HG03108 (cell line): ENCODE results near the gene CELF3.

ENCODE experiments used
- ATAC-seq: cut with Tn5 transposase; IDR thresholded peaks from one replicate; pipeline ENCODE4 v1.9.1; 2021; ENCODE audit warnings: moderate library complexity; ENCODE audit not compliant: unreplicated experiment

CELF3 gene

DNA sequence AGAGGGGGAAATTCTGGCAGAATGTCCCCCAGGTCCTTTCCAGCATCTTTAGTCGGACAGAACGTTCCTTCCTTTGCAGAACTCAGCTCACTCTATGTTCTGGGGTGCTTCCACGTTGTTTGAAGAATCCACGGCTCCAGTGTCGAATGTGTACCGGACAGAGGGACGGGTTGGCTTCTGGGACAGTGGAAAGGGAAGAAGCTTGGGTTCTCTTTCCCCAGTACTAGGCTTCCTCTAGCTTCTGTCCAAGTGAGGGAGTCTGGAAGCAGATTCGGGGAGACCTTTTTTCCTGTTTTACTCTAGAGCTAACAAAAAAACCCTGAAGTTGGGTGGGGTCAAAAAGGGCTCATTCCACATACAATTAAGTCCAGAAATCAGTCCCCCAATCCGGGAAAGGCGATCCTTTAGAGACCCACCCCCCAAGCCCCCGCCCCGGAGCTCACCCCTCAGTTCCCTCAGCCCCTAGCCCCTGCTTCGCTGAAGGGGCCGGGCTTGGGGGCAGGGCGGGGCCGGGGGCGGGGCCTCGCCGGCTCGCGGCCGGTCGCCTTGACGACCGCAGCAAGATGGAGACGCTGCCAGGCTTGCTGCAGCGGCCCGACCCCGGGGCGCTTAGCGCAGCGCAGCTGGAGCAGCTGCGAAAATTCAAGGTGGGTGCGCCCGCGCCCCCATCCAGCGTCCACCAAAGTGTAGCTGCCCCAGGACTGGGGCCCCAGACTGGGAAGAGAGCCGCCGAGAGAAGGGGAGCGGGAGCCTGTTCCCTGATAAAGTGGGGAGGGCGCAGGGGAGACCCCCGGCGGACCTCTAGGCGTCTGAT lies 4.6 kb upstream of the CELF3 start, which contains the start of gene RIIAD1:
RIIAD1 (plus strand) TSS at position 549 of the 814 bp plus-strand sequence; CDS start at position 564, 15 bp downstream.
- ATAC-seq: peak; percentile 60

DNA sequence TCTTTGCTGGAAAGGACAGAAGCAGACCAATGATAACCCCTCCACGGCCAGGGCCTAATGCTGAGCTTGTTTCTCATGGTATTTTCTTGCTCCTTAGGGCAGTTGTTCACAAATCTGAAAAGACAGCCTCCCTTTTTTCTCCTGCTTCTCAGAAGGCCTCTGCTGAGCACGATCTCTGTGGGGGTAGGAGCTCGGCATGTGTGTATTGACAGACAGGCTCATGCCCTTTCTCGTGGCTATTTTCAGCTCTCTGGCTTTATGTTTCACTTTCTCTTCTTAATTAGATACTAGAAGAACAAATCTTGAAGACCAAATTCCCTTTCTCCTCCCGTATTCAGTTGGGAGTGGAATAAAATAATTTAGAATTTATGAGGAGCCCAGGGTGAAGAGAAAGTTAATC lies 4.0 kb upstream of the CELF3 start:
- ATAC-seq: no peak

- no peak for ATAC-seq
Measured at GRCh38 chr1:151720125-151720524, 3.5 kb upstream of the CELF3 start.

- no peak for ATAC-seq
Measured at GRCh38 chr1:151718666-151719065, 2.1 kb upstream of the CELF3 start.

DNA sequence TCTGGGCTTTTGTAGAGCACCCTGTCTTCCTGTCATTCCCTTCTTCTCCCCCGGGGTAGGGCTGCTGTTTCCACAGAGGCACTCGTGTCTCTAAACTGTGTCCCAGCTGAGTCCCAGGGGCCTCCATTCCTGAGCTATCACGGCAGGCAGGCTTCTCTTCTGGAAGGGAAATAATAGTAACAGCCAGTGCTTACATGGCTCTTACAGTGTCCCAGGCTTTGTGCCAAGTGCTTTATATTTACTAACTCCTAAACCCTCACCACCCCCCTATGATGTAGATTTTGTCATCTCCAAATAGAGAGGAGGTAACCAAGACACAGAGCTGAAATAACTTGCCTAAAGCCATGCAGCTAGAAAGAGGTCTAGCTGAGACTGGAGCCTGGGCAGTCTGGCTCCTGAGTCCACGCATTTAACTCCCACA lies 1.4 kb upstream of the CELF3 start:
- ATAC-seq: no peak

- ATAC-seq: no peak
Measured at GRCh38 chr1:151716405-151716762, 219 bp downstream of the CELF3 start.

DNA sequence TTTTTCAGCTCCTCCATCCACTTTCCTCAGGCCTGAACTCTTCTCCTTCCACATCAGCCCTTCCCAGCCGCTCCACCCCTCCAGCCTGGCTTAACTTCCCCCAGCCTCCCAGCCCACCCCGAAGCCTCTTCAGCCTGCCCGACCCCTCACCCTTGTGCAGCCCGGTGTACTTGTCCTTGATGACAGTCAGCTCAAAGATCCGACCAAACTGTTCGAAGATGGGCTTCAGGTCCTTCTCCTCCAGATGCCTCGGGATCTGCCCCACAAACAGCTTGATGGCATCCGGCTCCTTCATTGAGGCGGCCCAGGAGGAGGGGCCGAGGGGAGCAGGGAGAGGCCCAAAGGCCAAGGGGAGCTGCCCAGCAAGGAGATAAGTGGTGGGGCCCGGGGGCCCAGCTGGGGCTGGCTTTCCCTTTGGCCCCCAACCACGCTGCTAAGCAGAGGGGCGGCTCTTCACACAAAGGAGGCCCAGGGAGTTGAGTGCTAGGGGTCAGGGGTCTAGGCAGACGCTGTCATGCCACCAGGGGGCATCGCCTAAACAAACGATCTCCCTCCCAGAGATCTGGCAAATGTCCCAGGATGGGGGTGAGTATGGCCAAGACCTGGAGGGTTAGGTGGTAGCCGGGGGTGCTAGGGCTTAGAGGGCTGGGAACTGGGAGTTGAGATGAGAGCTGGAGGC lies 738 bp downstream of the CELF3 start:
- ATAC-seq: no peak

GRCh38 chr1:151714820-151715725 lies 1.5 kb downstream of the CELF3 start:
- ATAC-seq: no peak

DNA sequence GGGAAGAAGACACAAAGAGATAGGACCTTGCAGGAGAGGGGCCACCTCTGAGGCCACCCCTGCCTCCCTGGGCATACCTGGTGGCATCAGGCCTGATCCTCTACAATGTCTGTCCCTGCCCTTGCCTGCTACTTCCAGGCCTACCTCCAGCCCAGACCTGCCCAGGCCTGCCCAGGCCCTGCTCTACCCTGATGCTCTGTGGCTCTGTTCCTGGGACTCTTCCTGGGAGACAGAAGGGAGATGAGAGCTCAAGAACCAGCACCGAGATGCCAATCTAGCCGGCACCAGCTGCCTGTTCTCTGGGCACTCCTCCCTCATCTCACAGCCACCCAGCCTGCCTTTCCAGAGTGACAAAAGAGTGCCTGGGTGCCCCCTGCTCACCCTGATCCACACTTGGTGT lies 2.7 kb downstream of the CELF3 start:
- no peak for ATAC-seq

GRCh38 chr1:151713044-151713443 lies 3.6 kb downstream of the CELF3 start:
- no peak for ATAC-seq

DNA sequence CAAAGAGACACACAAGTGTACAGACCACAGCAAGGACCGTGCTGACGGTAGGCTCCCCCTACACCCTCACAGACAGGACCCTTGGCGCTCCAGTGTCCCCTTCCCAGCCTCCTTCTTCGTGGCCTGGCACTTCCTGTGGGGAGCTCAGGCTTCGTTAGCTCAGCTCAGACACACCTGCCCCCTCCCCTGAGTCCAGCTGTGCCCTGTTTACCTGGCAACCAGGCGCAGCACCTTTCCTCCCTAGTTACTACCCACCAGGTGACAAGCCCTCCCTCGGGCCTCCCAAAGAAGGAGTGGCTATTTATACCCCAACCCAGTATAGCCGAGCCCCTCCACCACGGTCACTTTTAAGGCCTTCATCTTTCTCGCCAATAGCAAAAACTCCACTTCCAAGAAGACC lies 4.7 kb downstream of the CELF3 start:
- no peak for ATAC-seq

- no peak for ATAC-seq
Measured at GRCh38 chr1:151711044-151711800, 5.4 kb downstream of the CELF3 start.

GRCh38 chr1:151710187-151710840 lies 6.3 kb downstream of the CELF3 start:
- ATAC-seq: no peak

DNA sequence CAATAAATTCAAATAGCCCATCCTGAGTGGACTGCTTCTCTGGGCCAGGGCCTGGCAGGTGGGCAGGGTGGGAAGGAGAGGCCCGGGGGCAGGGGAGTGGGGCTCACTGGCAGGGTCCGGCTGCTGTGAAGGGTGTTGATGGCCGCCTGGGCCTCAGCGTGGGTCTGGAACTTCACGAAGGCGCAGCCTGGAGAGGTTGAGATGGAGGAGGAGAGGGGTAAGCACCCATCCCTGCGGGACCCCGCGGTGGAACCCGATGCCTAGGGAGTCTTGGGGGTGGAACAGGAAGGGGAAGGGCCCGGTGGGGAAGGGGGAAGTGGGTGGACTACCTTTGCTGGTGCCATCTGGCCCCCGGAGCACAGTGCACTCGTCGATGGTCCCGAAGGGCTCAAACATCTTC lies 7.7 kb downstream of the CELF3 start:
- no peak for ATAC-seq

GRCh38 chr1:151707541-151708065 lies 9.0 kb downstream of the CELF3 start:
- no peak for ATAC-seq

DNA sequence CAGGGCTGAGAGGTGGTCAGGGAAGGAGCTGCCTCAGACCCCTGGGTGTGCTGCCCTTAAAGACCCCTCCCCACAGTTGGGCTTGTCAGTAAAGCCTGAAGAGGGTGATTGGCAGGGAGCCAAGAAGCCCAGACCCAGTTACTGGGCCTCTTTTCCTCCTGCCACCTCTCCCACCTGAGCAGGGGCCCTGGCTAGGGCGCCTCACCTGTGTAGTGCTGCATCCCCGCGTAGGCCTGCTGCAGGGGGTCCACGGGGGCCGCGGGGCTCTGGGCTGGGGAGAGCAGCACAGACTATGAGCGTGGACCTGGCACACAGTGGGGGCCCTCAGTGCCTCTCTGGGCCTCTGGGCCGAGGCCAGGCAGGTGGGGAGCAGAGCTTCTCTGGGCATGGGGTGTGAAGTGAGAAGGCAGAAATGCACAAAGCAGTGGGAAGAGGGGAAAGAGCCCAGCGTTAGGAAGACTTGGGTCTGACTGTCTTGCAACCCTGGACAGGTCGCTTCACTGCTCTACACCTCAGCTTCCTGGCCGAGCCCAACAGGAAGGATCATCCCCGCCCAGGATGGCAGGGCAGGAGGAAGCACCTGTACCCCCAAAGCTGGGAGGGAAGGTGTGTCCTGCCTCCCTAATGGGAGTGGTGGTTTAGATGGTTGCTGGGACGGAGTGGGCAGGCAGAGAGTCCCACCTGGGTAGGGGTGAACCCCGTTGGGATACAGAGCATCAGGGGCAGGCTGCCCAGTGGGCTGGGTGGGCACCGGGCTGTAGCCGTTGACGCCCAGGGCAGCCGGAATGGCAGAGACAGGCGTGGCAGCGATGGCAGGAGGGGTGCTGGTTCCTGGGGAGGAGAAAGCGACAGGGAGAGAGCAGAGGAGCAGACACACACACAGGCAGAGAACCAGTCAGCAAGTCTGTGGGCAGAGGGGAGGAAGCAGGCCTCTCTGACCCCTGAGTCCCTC lies 9.9 kb downstream of the CELF3 start:
- ATAC-seq: no peak

DNA sequence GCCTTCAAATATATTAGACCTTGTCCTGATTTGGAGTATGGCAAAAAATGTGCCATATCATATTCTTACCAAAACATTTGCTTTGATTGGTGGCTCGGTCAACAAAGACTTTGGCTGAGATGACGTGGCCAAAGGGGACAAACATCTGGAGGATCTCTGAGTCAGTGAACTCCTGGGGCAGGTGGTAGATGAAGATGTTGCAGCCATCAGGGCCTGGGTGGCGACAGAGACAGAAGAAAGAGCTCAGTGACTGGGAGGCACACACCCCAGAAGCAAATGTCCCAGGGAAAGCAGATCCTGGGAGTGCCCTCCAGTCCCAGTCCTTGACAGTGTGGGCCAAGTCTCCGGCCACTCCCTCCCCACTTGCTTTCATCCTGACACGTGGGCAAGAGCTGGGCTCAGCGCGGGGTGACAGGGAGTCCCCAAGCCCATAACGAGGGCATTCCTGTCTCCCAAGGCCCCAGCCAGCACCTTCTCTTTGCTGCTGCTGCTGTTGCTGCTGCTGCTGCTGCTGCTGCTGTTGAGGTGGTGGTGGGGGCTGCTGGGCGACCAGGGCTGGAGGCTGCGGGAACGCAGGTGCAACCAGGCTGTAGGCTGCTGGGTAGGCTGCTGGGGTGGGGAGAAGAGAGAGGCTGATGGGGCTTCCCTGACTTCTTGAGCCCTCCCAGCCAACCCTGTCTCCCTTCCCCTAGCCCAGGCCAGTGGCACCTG lies 10.7 kb downstream of the CELF3 start:
- ATAC-seq: no peak

DNA sequence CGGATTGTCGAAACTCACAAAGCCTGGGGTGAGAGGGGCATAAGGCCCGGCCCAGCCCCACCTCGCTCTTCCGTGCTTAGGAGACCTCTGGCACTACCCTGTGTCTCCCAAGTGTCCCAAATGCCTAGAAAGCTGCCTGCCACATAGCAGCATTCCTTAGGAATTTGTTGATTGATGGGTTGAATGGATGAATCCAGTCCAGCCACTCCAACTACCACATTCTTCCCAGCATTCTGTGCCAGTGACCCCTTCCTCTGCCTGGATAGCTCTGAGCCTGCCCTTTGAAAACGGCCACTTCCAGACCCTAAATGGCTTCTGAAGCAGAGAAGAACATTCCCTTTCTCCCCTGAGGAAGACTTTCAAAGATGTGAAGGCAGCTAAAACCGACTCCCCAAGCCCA lies 11.5 kb downstream of the CELF3 start:
- no peak for ATAC-seq
